ENCODE data around the gene RBCK1. TPM values are rescaled to one million over a fixed set of nuclear protein-coding genes. Genes with fewer than 3 reads are reported as not detected.

RBCK1 gene
- total and polyA plus RNA-seq, 3 donors from 2014 or later, result 77.8 to 93.7 (median 87.2) TPM

DNA sequence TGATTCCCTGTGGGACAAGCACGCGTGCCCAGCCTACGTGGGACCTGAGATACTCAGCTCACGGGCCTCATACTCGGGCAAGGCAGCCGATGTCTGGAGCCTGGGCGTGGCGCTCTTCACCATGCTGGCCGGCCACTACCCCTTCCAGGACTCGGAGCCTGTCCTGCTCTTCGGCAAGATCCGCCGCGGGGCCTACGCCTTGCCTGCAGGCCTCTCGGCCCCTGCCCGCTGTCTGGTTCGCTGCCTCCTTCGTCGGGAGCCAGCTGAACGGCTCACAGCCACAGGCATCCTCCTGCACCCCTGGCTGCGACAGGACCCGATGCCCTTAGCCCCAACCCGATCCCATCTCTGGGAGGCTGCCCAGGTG, 11.9 kb upstream of the RBCK1 start:
- Histone ChIP-seq H3K36me3 (ENCODE audit: low read depth, missing control alignments) (no peaks in the 10 kb centered on the region), H3K27me3 (no peaks in the 10 kb centered on the region), H3K27ac (no peak overlapping the region), H3K4me1 (no peaks in the 10 kb centered on the region), H3K4me3 (no peak overlapping the region), H3K9me3 (no peaks in the 10 kb centered on the region)
- DNase-seq, result no peak
- no peak for TF ChIP-seq POLR2A (IDR thresholded peaks at IDR 0.05)
- TF ChIP-seq, protein P1, sequence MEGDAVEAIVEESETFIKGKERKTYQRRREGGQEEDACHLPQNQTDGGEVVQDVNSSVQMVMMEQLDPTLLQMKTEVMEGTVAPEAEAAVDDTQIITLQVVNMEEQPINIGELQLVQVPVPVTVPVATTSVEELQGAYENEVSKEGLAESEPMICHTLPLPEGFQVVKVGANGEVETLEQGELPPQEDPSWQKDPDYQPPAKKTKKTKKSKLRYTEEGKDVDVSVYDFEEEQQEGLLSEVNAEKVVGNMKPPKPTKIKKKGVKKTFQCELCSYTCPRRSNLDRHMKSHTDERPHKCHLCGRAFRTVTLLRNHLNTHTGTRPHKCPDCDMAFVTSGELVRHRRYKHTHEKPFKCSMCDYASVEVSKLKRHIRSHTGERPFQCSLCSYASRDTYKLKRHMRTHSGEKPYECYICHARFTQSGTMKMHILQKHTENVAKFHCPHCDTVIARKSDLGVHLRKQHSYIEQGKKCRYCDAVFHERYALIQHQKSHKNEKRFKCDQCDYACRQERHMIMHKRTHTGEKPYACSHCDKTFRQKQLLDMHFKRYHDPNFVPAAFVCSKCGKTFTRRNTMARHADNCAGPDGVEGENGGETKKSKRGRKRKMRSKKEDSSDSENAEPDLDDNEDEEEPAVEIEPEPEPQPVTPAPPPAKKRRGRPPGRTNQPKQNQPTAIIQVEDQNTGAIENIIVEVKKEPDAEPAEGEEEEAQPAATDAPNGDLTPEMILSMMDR (IDR thresholded peaks at IDR 0.05), result no peak
- intact Hi-C loops (cut with DNase I; ENCODE audit: low total_unique reads), result no loop called here
- WGBS, 2 donors, result 95% methylated on average over 23 to 24 of the region's 24 CpGs

DNA sequence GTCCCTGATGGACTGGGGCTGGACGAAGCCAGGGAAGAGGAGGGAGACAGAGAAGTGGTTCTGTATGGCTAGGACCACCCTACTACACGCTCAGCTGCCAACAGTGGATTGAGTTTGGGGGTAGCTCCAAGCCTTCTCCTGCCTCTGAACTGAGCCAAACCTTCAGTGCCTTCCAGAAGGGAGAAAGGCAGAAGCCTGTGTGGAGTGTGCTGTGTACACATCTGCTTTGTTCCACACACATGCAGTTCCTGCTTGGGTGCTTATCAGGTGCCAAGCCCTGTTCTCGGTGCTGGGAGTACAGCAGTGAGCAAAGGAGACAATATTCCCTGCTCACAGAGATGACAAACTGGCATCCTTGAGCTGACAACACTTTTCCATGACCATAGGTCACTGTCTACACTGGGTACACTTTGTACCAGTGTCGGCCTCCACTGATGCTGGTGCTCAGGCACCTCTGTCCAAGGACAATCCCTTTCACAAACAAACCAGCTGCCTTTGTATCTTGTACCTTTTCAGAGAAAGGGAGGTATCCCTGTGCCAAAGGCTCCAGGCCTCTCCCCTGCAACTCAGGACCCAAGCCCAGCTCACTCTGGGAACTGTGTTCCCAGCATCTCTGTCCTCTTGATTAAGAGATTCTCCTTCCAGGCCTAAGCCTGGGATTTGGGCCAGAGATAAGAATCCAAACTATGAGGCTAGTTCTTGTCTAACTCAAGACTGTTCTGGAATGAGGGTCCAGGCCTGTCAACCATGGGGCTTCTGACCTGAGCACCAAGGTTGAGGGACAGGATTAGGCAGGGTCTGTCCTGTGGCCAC, 11.3 kb upstream of the RBCK1 start:
- Histone ChIP-seq H3K4me3 (no peak overlapping the region), H3K27me3 (no peaks in the 10 kb centered on the region), H3K27ac (no peak overlapping the region), H3K36me3 (ENCODE audit: low read depth, missing control alignments) (no peaks in the 10 kb centered on the region), H3K4me1 (no peaks in the 10 kb centered on the region), H3K9me3 (no peaks in the 10 kb centered on the region)
- intact Hi-C loops (cut with DNase I; ENCODE audit: low total_unique reads), result no loop called here
- WGBS, 2 donors, result 81 to 86% methylated on average over 4 of the region's 4 CpGs
- TF ChIP-seq, protein P1 (IDR thresholded peaks at IDR 0.05), result no peak
- TF ChIP-seq POLR2A (IDR thresholded peaks at IDR 0.05), result no peak
- no peak for DNase-seq

DNA sequence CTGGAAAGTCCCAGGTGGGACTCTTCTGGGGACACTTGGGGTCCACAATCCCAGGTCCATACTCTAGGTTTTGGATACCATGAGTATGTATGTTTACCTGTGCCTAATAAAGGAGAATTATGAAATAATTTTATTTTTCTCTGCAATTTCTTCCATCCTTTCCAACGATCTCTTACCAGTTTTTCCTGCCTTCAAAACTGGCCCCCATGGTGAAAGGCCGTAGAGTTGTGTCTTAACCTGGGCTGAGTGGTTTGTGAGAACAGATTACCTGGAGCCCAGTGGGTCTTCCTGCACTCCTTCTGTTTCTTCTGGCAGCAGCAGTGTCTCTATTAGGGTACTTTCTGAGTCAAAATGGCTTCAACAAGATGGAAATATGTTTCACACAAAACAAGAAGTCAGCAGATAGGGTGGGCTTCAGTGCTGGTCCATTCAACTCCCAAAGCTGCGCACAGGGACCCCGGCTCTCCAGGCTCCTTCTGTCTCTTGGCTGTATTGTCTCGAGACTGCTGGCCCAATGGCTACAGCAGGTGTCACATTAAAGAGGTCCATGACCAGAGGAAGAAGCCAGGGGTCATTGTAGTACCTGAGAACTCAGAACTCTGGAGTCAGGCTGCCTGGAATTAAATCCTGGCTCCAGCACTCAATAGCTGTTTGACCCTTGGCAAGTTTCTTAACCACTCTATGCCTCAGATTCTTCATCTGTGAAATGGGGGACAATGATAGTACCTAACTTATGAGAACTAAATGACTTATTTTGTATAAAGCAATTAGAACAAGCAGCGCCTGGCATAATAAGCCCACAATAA, 10.5 kb upstream of the RBCK1 start:
- no peak overlapping the region for H3K27ac ChIP-seq
- WGBS, 2 donors, result 78 to 88% methylated on average over 6 of the region's 6 CpGs

DNA sequence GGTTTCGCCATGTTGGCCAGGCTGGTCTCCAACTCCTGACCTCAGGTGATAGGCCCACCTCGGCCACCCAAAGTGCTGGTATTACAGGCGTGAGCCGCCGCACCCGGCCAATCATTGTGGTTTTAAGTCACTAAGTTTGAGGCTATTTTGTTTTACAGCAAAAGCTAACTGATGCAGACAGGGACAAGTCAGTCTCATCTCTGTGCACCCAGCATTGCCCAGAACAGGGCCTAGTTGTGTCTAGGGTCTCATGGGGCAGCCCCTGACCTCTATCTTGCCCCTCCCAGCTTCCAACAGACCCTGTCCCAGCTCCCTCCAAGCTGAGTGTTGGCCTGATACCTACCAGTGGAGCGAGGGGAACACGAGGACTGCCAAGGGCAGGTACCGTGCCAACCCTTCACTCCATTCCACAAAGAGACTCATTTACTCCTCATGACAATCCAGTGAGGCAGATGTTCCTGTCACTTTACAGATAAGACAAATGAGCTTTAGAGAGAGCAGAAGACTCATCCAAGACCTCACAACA, 8.9 kb upstream of the RBCK1 start:
- H3K4me3 ChIP-seq, result no peak overlapping the region
- intact Hi-C loops (cut with DNase I; ENCODE audit: low total_unique reads), result no loop called here
- no peak for DNase-seq
- no peaks in the 10 kb centered on the region for H3K27me3 ChIP-seq
- no peaks in the 10 kb centered on the region for H3K4me1 ChIP-seq
- no peaks in the 10 kb centered on the region for H3K36me3 ChIP-seq (ENCODE audit: low read depth, missing control alignments)
- H3K9me3 ChIP-seq, result no peaks in the 10 kb centered on the region
- TF ChIP-seq, protein P1 (IDR thresholded peaks at IDR 0.05), result no peak
- WGBS, 2 donors, result 93 to 97% methylated on average over 9 of the region's 9 CpGs
- no peak overlapping the region for H3K27ac ChIP-seq

More for the DNA sequence above, 10.5 kb upstream of the RBCK1 start:
- Histone ChIP-seq H3K4me1 (no peaks in the 10 kb centered on the region), H3K36me3 (ENCODE audit: low read depth, missing control alignments) (no peaks in the 10 kb centered on the region), H3K4me3 (no peak overlapping the region), H3K9me3 (no peaks in the 10 kb centered on the region), H3K27me3 (no peaks in the 10 kb centered on the region)
- intact Hi-C loops (cut with DNase I; ENCODE audit: low total_unique reads), result no loop called here
- no peak for TF ChIP-seq POLR2A (IDR thresholded peaks at IDR 0.05)
- TF ChIP-seq, protein P1 (IDR thresholded peaks at IDR 0.05), result no peak
- no peak for DNase-seq

Measured in testis (tissue), 3 donors.